Peyer's patch (tissue), 4 donors: Measurements from ENCODE around the gene KLHL17. TPM values are rescaled to one million over a fixed set of nuclear protein-coding genes. Genes with fewer than 3 reads are reported as not detected.

ENCODE experiments used
- DNase-seq, 3 donors: peaks; one replicate each; pipeline ENCODE4 v3.0.0-alpha.2; 2017 to 2019
- H3K27ac ChIP-seq, 4 donors: fragments of 200-600 bp; sonication (generic); one replicate each; pipeline ENCODE4 v1.5.1; 2016 to 2019
- H3K27me3 ChIP-seq, 2 donors: fragments of 200-600 bp; sonication (generic); one replicate each; pipeline ENCODE4 v1.5.1; 2019
- H3K36me3 ChIP-seq, 3 donors: fragments of 200-600 bp; sonication (generic); one replicate each; pipeline ENCODE4 v1.5.1; 2016 to 2019
- H3K4me1 ChIP-seq, 4 donors: fragments of 200-600 bp; sonication (generic); one replicate each; pipeline ENCODE4 v1.5.1; 2016 to 2019
- H3K4me3 ChIP-seq, 4 donors: fragments of 200-600 bp; sonication (generic); 1 replicate in 3 of 4; 2 replicates in 1 of 4; pipeline ENCODE4 v1.5.1; 2016 to 2019; ENCODE audit warnings: mild to moderate bottlenecking in 1 of 4
- H3K9me3 ChIP-seq, 4 donors: fragments of 200-600 bp; sonication (generic); one replicate each; pipeline ENCODE4 v1.5.1; 2016 to 2019; ENCODE audit warnings: mild to moderate bottlenecking in 1 of 4
- POLR2A ChIP-seq, 2 donors: fragments of 450-650 bp; IDR thresholded peaks; one replicate each; pipeline ENCODE4 v1.5.1; 2017; ENCODE audit warnings: antibody characterized with exemption in 2 of 2, mild to moderate bottlenecking in 2 of 2, moderate library complexity in 2 of 2
- total RNA-seq, 4 donors: library from RNA; depleted of rRNA; stranded (reverse); fragments of >200 nt; gene quantifications; one replicate each; pipeline ENCODE4 v1.1.0, GENCODE V29; 2016
- TF ChIP-seq, protein P1 (sequence below), 6 experiments: fragments of 450-650 bp in 4 of 6; fragments of 200-600 bp in 2 of 6; sonication (generic) in 1 of 6; IDR thresholded peaks; one replicate each; pipeline ENCODE4 v1.5.1; 2017 to 2019; ENCODE audit warnings: antibody characterized with exemption in 6 of 6, mild to moderate bottlenecking in 3 of 6, moderate library complexity in 1 of 6

Gene KLHL17
- total RNA-seq, 4 donors from 2014 or later = 14.9 to 17.0 (median 15.8) TPM

DNA sequence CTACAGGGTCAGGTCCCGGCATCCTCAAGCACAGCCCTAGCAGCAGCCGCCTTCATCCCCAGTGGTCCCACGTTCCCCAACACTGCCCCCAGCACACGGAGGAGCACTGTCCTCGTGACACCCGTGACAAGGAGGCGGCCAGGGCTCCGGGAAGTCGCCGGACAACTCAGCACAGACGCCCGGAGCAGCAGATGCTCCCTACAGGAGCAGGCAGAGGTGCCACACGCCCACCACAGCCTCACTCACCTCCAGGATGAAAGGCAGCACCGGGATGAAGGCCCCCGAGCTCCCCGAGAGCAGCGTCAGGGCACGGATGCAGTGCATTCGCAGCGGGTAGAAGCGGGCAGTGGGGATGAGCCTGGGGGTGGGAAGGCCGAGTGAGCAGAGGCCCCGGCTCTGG lies 9.5 kb upstream of the KLHL17 start:
- peaks cover 0 to 96% (median 0%) of the 10 kb centered on the region in 3 donors for H3K36me3 ChIP-seq
- H3K9me3 ChIP-seq = no peaks in the 10 kb centered on the region
- no peaks in the 10 kb centered on the region for H3K27me3 ChIP-seq
- no peak overlapping the region for H3K4me3 ChIP-seq
- no peaks in the 10 kb centered on the region for H3K4me1 ChIP-seq
- DNase-seq = no peak
- no peak for TF ChIP-seq POLR2A (IDR thresholded peaks at IDR 0.05)
- TF ChIP-seq, protein P1, sequence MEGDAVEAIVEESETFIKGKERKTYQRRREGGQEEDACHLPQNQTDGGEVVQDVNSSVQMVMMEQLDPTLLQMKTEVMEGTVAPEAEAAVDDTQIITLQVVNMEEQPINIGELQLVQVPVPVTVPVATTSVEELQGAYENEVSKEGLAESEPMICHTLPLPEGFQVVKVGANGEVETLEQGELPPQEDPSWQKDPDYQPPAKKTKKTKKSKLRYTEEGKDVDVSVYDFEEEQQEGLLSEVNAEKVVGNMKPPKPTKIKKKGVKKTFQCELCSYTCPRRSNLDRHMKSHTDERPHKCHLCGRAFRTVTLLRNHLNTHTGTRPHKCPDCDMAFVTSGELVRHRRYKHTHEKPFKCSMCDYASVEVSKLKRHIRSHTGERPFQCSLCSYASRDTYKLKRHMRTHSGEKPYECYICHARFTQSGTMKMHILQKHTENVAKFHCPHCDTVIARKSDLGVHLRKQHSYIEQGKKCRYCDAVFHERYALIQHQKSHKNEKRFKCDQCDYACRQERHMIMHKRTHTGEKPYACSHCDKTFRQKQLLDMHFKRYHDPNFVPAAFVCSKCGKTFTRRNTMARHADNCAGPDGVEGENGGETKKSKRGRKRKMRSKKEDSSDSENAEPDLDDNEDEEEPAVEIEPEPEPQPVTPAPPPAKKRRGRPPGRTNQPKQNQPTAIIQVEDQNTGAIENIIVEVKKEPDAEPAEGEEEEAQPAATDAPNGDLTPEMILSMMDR (IDR thresholded peaks at IDR 0.05) = no peak
- no peak overlapping the region for H3K27ac ChIP-seq

DNA sequence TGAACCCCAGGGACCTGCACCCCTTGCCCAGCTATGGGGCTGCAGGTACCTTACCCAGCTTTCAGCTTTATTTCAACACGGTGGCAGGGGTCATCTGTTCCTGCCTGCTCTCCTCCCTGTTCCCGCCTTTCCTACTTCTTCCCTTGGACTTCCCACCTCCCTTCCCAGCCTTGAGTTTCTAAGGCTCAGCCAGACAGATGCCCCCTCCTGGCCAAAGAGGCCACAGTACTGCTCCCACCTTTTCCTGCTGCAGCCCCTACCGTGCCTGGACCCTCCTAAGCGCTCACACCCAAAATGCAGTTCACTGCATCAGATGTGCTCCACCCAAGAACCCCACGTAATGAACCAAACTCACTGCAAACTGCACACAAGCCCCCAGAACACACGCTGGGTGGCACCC lies 9.0 kb upstream of the KLHL17 start:
- no peak for DNase-seq
- Histone ChIP-seq H3K4me3 (no peak overlapping the region), H3K27ac (no peak overlapping the region), H3K27me3 (no peaks in the 10 kb centered on the region), H3K36me3 (peaks cover 0 to 96% (median 0%) of the 10 kb centered on the region in 3 donors), H3K9me3 (no peaks in the 10 kb centered on the region), H3K4me1 (no peaks in the 10 kb centered on the region)
- no peak for TF ChIP-seq POLR2A (IDR thresholded peaks at IDR 0.05)
- TF ChIP-seq, protein P1 (IDR thresholded peaks at IDR 0.05) = peak in 1 of 6 experiments; percentile 6

DNA sequence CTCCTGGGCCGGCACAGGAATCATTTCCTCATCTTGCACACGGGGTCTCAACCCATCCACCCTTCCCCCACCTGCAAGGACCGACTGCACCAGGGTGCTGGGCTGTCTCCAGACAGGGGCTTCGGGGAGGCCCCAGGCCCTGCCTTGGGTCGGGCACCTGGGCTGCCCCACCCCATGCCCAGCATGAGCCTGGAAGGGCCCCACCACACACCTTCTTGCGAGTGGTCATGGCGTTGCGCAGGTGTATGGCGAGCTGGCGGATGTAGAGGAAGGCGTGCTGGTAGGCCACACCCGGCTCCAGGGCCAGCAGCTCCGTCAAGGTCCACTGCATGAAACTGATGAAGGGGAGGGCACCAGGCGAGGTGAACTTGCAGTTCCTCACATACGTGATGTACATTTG lies 8.2 kb upstream of the KLHL17 start:
- Histone ChIP-seq H3K27me3 (no peaks in the 10 kb centered on the region), H3K27ac (no peak overlapping the region), H3K36me3 (peaks cover 0 to 95% (median 0%) of the 10 kb centered on the region in 3 donors), H3K4me3 (no peak overlapping the region), H3K9me3 (no peaks in the 10 kb centered on the region), H3K4me1 (peaks cover 0 to 4% (median 0%) of the 10 kb centered on the region in 4 donors)
- no peak for DNase-seq
- TF ChIP-seq, protein P1 (IDR thresholded peaks at IDR 0.05) = no peak
- TF ChIP-seq POLR2A (IDR thresholded peaks at IDR 0.05) = no peak

DNA sequence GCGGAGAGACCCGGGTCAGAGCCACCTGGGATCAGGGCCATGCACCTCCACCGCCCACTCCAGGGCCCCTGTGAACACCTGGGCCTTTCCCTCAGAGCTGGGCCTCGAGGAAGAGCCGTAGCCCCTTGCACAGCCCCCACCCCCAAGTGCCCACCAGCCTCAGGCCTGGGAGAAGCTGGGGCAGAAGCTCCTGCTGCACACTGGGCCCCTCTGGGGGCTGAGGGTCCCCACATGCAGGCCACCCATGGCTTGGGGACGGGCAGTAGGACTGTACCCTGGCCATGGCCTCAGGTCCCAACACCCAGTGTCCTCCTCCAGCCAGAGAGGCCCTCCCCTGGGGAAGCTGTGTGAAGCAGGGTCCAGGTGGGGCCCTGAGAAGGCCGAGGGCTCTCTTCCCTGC lies 7.8 kb upstream of the KLHL17 start:
- H3K27me3 ChIP-seq = no peaks in the 10 kb centered on the region
- peaks cover 0 to 91% (median 0%) of the 10 kb centered on the region in 3 donors for H3K36me3 ChIP-seq
- TF ChIP-seq, protein P1 (IDR thresholded peaks at IDR 0.05) = no peak
- no peak for TF ChIP-seq POLR2A (IDR thresholded peaks at IDR 0.05)
- no peak overlapping the region for H3K27ac ChIP-seq
- H3K9me3 ChIP-seq = no peaks in the 10 kb centered on the region
- no peak for DNase-seq
- H3K4me1 ChIP-seq = peaks cover 0 to 8% (median 2%) of the 10 kb centered on the region in 4 donors
- no peak overlapping the region for H3K4me3 ChIP-seq

DNA sequence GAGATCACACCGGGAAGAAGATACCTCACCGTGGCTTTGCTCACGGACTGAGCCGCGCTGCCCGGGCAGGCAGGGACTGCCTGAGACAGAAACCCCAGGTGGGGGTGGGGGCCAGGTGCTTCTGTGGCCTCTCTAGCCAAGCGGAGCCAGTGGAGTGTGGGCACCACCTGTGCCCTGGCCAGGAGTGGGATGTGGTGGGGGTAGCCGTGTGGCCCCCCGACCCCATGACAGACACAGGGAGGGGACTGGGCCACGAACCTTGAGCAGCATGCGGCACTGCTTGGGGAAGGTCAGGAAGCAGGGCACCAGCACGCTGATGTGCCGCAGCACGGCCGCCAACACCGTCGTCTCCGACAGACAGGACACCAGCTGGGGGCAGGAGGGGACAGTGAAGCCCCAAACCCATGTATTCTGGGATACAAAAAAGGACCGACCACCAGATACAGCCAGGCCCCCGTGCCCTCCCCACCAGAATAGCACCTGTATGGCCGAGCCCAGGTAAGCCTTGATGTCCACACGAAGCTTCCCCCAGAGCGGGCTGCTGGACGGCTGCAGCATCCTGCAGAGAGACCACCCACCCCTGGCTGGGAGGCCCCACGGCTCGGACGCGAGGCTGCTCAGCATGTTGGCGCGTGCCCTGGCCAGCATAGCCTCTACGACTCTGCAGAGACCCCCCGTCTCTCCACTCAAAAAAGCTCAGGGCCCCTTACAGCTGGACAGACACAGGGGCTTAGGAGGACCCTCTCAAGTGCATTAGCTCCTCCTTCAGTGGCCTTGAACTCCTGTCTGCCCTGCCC lies 6.7 kb upstream of the KLHL17 start:
- Histone ChIP-seq H3K36me3 (peaks cover 0 to 80% (median 0%) of the 10 kb centered on the region in 3 donors), H3K4me3 (no peak overlapping the region), H3K27me3 (no peaks in the 10 kb centered on the region), H3K27ac (no peak overlapping the region), H3K4me1 (peaks cover 0 to 18% (median 11%) of the 10 kb centered on the region in 4 donors), H3K9me3 (no peaks in the 10 kb centered on the region)
- no peak for TF ChIP-seq POLR2A (IDR thresholded peaks at IDR 0.05)
- DNase-seq = no peak

DNA sequence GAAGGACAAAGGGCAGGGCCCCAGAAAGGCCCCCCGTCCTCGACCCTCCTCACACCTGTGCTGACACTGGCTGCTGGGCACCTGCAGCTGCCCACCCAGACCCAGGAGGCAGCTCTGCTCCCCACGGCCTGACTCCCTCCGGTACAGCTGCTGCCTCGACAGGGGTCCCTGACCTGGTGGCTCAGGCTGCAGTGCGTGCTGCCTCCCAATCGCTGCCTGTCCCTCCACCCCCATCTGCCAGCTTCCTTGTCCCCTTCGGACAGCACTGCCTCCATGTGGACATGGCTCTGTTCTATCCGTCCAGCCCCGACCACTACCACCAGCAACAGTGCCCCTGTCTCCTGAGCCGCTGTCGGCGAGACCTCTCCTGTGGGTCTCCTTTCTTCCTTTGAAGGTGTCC lies 5.5 kb upstream of the KLHL17 start:
- no peak for DNase-seq
- Histone ChIP-seq H3K4me1 (peaks cover 3 to 25% (median 17%) of the 10 kb centered on the region in 4 donors), H3K27me3 (no peaks in the 10 kb centered on the region), H3K9me3 (no peaks in the 10 kb centered on the region), H3K4me3 (no peak overlapping the region), H3K36me3 (peaks cover 0 to 68% (median 0%) of the 10 kb centered on the region in 3 donors), H3K27ac (no peak overlapping the region)
- no peak for TF ChIP-seq POLR2A (IDR thresholded peaks at IDR 0.05)
- TF ChIP-seq, protein P1 (IDR thresholded peaks at IDR 0.05) = no peak
